Ascending aorta (tissue), 2 donors: Measurements from ENCODE around the gene RAB11FIP4. TPM values are rescaled to one million over a fixed set of nuclear protein-coding genes. Genes with fewer than 3 reads are reported as not detected.

Experiments
- DNase-seq, 2 donors: peaks; one replicate each; pipeline ENCODE4 v3.0.0-alpha.2; 2019; ENCODE audit warnings: low spot score in 2 of 2
- H3K27ac ChIP-seq, 2 donors: fragments of 200-600 bp; sonication (generic); one replicate each; pipeline ENCODE4 v1.5.1; 2016 to 2017; ENCODE audit warnings: mild to moderate bottlenecking in 1 of 2
- H3K27me3 ChIP-seq: fragments of 200-600 bp; sonication (generic); one replicate; pipeline ENCODE4 v1.5.1; 2017
- H3K36me3 ChIP-seq, 2 donors: fragments of 200-600 bp; sonication (generic); one replicate each; pipeline ENCODE4 v1.5.1; 2016
- H3K4me1 ChIP-seq, 2 donors: fragments of 200-600 bp; sonication (generic); one replicate each; pipeline ENCODE4 v1.5.1; 2016 to 2017; ENCODE audit warnings: mild to moderate bottlenecking in 1 of 2
- H3K4me3 ChIP-seq, 2 donors: fragments of 200-600 bp; sonication (generic); one replicate each; pipeline ENCODE4 v1.5.1; 2016 to 2017; ENCODE audit warnings: mild to moderate bottlenecking in 1 of 2
- H3K9me3 ChIP-seq, 2 donors: fragments of 200-600 bp; sonication (generic); one replicate each; pipeline ENCODE4 v1.5.1; 2016
- intact Hi-C: fragments of 100-400 bp; cut with DNase I; formaldehyde crosslinking; loops from one replicate; pipeline ENCODE4 v1.15.1; 2023
- total RNA-seq: library from RNA; depleted of rRNA; stranded (reverse); fragments of >200 nt; gene quantifications from one replicate; pipeline ENCODE4 v1.1.0, GENCODE V29; 2016
- TF ChIP-seq, protein P1 (sequence below), 3 experiments: fragments of 200-600 bp in 2 of 3; fragments of 450-650 bp in 1 of 3; sonication (generic) in 2 of 3; IDR thresholded peaks; one replicate each; pipeline ENCODE4 v1.5.1; 2016 to 2019; ENCODE audit warnings: antibody characterized with exemption in 3 of 3, mild to moderate bottlenecking in 1 of 3, moderate library complexity in 1 of 3

The RAB11FIP4 gene
- total RNA-seq, 1 donor from 2014 or later: 0.85 TPM

DNA sequence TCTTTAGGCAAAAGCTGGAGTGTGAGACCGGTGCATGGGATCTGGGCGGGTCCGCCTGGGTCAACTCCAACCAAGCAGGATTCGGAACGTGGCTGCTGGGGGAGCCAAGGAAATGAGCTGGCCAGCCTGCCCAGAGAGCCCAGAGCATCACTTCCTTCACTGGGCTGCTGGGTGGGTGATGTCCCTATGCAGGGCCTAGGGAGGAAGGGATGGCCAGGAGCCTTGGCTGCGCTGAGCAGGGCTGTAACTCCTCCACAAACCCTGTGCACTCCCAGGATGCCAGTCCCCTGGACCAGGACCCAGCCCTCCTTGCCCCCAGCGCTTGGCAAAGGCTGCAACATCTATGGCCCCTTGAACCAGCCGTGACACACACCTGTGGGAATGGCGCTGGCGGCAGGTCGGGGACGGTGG lies 138.4 kb downstream of the RAB11FIP4 start:
- Histone ChIP-seq H3K9me3 (no peaks in the 10 kb centered on the region), H3K4me3 (no peak overlapping the region), H3K27ac (no peak overlapping the region), H3K27me3 (no peaks in the 10 kb centered on the region), H3K4me1 (peaks cover 0 to 11% of the 10 kb centered on the region in 2 donors), H3K36me3 (no peaks in the 10 kb centered on the region)
- intact Hi-C loops: no loop called here
- DNase-seq: no peak
- TF ChIP-seq, protein P1, sequence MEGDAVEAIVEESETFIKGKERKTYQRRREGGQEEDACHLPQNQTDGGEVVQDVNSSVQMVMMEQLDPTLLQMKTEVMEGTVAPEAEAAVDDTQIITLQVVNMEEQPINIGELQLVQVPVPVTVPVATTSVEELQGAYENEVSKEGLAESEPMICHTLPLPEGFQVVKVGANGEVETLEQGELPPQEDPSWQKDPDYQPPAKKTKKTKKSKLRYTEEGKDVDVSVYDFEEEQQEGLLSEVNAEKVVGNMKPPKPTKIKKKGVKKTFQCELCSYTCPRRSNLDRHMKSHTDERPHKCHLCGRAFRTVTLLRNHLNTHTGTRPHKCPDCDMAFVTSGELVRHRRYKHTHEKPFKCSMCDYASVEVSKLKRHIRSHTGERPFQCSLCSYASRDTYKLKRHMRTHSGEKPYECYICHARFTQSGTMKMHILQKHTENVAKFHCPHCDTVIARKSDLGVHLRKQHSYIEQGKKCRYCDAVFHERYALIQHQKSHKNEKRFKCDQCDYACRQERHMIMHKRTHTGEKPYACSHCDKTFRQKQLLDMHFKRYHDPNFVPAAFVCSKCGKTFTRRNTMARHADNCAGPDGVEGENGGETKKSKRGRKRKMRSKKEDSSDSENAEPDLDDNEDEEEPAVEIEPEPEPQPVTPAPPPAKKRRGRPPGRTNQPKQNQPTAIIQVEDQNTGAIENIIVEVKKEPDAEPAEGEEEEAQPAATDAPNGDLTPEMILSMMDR (IDR thresholded peaks at IDR 0.05): no peak

GRCh38 chr17:31530391-31530985 lies 139.0 kb downstream of the RAB11FIP4 start:
- intact Hi-C loops: no loop called here
- H3K27ac ChIP-seq: no peak overlapping the region
- H3K4me1 ChIP-seq: peaks cover 0 to 8% of the 10 kb centered on the region in 2 donors
- DNase-seq: no peak
- no peaks in the 10 kb centered on the region for H3K27me3 ChIP-seq
- no peaks in the 10 kb centered on the region for H3K36me3 ChIP-seq
- TF ChIP-seq, protein P1 (IDR thresholded peaks at IDR 0.05): no peak
- no peak overlapping the region for H3K4me3 ChIP-seq
- H3K9me3 ChIP-seq: no peaks in the 10 kb centered on the region

- Histone ChIP-seq H3K27me3 (no peaks in the 10 kb centered on the region), H3K36me3 (no peaks in the 10 kb centered on the region), H3K4me3 (no peak overlapping the region), H3K27ac (no peak overlapping the region), H3K9me3 (no peaks in the 10 kb centered on the region), H3K4me1 (peaks cover 0 to 8% of the 10 kb centered on the region in 2 donors)
- no peak for DNase-seq
- intact Hi-C loops: no loop called here
- TF ChIP-seq, protein P1 (IDR thresholded peaks at IDR 0.05): no peak
These were observed 140.0 kb downstream of the RAB11FIP4 start for GRCh38 chr17:31531336-31531980.

GRCh38 chr17:31532081-31532480 lies 140.6 kb downstream of the RAB11FIP4 start:
- peaks cover 0 to 8% of the 10 kb centered on the region in 2 donors for H3K4me1 ChIP-seq
- H3K36me3 ChIP-seq: no peaks in the 10 kb centered on the region
- no peak overlapping the region for H3K27ac ChIP-seq
- no peaks in the 10 kb centered on the region for H3K27me3 ChIP-seq
- H3K4me3 ChIP-seq: no peak overlapping the region
- TF ChIP-seq, protein P1 (IDR thresholded peaks at IDR 0.05): no peak
- intact Hi-C loops: no loop called here
- no peaks in the 10 kb centered on the region for H3K9me3 ChIP-seq
- no peak for DNase-seq

DNA sequence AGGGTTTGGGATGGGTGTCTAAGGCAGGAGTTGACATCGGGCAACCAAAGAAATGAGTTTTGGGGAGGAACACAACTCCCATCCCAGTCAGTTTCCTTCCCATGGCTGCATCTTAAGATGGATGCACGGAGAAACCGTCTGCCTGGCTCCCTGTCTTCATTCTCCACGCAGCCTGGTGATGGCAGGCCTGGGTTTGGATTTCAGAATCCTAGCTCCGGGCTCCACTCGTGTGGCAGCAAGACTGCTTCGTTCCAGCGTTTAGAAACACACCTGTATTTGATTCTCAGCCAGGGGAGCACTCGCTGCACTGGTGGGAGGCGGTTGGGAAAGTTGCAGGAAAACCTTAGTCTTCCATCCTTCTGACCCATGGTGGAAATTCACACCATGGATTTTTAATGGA lies 141.1 kb downstream of the RAB11FIP4 start:
- no peak overlapping the region for H3K4me3 ChIP-seq
- no peaks in the 10 kb centered on the region for H3K9me3 ChIP-seq
- H3K36me3 ChIP-seq: no peaks in the 10 kb centered on the region
- H3K27me3 ChIP-seq: no peaks in the 10 kb centered on the region
- no peak overlapping the region for H3K27ac ChIP-seq
- peaks cover 0 to 11% of the 10 kb centered on the region in 2 donors for H3K4me1 ChIP-seq
- TF ChIP-seq, protein P1 (IDR thresholded peaks at IDR 0.05): no peak
- intact Hi-C loops: no loop called here
- DNase-seq: no peak
